WTC11 (cell line): ENCODE measurements around the gene KLHL25.

ENCODE experiments used
- CREM ChIP-seq: sonication (generic); formaldehyde crosslinking; IDR thresholded peaks from 2 replicates; pipeline ENCODE4 v1.8.1; 2022; ENCODE audit warnings: mild to moderate bottlenecking, missing genetic modification reagents, moderate library complexity
- CTCF ChIP-seq: fragments of 200-600 bp; IDR thresholded peaks from 2 replicates; pipeline ENCODE4 v1.8.0; 2022; ENCODE audit warnings: antibody characterized with exemption
- E2F1 ChIP-seq: sonication (generic); formaldehyde crosslinking; IDR thresholded peaks from 2 replicates; pipeline ENCODE4 v1.8.0; 2022; ENCODE audit warnings: mild to moderate bottlenecking, missing genetic modification reagents
- E2F4 ChIP-seq: sonication (generic); formaldehyde crosslinking; IDR thresholded peaks from 2 replicates; pipeline ENCODE4 v1.8.1; 2022; ENCODE audit warnings: low read depth, mild to moderate bottlenecking, moderate library complexity, missing genetic modification reagents, borderline replicate concordance
- E2F5 ChIP-seq: sonication (generic); formaldehyde crosslinking; IDR thresholded peaks from 2 replicates; pipeline ENCODE4 v1.8.1; 2022; ENCODE audit warnings: mild to moderate bottlenecking, moderate library complexity, missing genetic modification reagents
- IRF2 ChIP-seq: sonication (generic); formaldehyde crosslinking; IDR thresholded peaks from 2 replicates; pipeline ENCODE4 v1.8.0; 2022; ENCODE audit warnings: low read depth, missing genetic modification reagents, borderline replicate concordance
- JAZF1 ChIP-seq: fragments of 250-450 bp; sonication (Bioruptor Pico); IDR thresholded peaks from 2 replicates; pipeline ENCODE4 v1.9.0; 2021; ENCODE audit warnings: moderate library complexity, mild to moderate bottlenecking, inconsistent platforms
- JUN ChIP-seq: sonication (generic); formaldehyde crosslinking; IDR thresholded peaks from 2 replicates; pipeline ENCODE4 v1.8.0; 2023; ENCODE audit warnings: mild to moderate bottlenecking, missing genetic modification reagents
- NFE2L1 ChIP-seq: sonication (generic); formaldehyde crosslinking; IDR thresholded peaks from 2 replicates; pipeline ENCODE4 v1.8.1; 2023; ENCODE audit warnings: missing genetic modification reagents
- PRDM15 ChIP-seq: sonication (generic); formaldehyde crosslinking; IDR thresholded peaks from 2 replicates; pipeline ENCODE4 v1.8.0; 2022; ENCODE audit warnings: missing genetic modification reagents
- PREB ChIP-seq: sonication (generic); formaldehyde crosslinking; IDR thresholded peaks from 2 replicates; pipeline ENCODE4 v1.8.1; 2022; ENCODE audit warnings: mild to moderate bottlenecking, missing genetic modification reagents, moderate library complexity, borderline replicate concordance
- TEAD4 ChIP-seq: sonication (generic); formaldehyde crosslinking; IDR thresholded peaks from 2 replicates; pipeline ENCODE4 v1.8.0; 2022; ENCODE audit warnings: mild to moderate bottlenecking, missing genetic modification reagents
- ZBTB43 ChIP-seq: sonication (generic); formaldehyde crosslinking; IDR thresholded peaks from 2 replicates; pipeline ENCODE4 v1.8.1; 2023; ENCODE audit warnings: mild to moderate bottlenecking, missing genetic modification reagents

GRCh38 chr15:85741662-85742061 is 53.1 kb downstream of the KLHL25 start:
- TF ChIP-seq CTCF (no peak), NFE2L1 (CRISPR knock-in tag) (no peak), JUN (CRISPR knock-in tag) (no peak), JAZF1 (CRISPR knock-in tag) (no peak), PREB (CRISPR knock-in tag) (no peak), E2F4 (CRISPR knock-in tag) (no peak), TEAD4 (CRISPR knock-in tag) (no peak), E2F5 (CRISPR knock-in tag) (no peak), CREM (CRISPR knock-in tag) (no peak), ZBTB43 (CRISPR knock-in tag) (no peak), E2F1 (CRISPR knock-in tag) (no peak), PRDM15 (no peak), IRF2 (no peak)
